HT1080 (cell line): ENCODE data around the gene ATG4A. TPM values are rescaled to one million over a fixed set of nuclear protein-coding genes. Genes with fewer than 3 reads are reported as not detected.

Experiments used
- DNase-seq: peaks from one replicate; pipeline ENCODE4 v3.0.0-alpha.2; 2015; ENCODE audit warnings: low read depth
- total RNA-seq: library from RNA; depleted of rRNA; stranded (reverse); fragments of >200 nt; shearing (Covaris generic); gene quantifications from 2 replicates; pipeline ENCODE4 v1.2.3, GENCODE V29; 2014; rRNA removed

Gene ATG4A
- total RNA-seq, 1 experiment from 2014 or later, result 7.8 TPM

DNA sequence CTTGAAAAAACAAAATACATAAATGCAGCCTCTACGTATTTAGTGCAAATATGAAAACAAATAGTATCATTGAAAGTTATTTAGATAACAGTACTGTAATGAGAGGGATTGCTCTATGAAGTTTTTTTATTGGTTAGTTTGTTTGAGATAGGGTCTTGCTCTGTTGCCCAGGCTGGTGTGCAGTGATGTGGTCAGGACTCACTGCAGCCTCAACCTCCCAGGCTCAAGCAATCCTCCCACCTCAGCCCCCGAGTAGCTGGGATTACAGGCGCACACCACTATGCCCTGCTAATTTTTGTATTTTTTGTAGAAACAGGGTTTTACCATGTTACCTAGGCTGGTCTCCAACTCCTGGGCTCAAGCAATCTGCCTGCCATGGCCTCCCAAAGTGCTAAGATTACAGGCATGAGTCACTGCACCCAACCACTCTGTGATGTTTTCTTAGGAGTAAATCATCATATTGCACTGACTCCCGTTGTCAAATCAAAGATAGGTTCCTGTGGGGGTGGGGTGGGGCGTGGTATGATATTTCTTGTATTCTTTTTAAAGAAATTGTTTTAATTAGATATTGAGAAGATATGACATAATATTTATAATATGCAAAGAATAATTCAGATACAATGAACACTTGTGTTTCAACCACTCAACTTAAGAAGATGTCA lies 75.8 kb downstream of the ATG4A start:
- DNase-seq, result peak; percentile 41

DNA sequence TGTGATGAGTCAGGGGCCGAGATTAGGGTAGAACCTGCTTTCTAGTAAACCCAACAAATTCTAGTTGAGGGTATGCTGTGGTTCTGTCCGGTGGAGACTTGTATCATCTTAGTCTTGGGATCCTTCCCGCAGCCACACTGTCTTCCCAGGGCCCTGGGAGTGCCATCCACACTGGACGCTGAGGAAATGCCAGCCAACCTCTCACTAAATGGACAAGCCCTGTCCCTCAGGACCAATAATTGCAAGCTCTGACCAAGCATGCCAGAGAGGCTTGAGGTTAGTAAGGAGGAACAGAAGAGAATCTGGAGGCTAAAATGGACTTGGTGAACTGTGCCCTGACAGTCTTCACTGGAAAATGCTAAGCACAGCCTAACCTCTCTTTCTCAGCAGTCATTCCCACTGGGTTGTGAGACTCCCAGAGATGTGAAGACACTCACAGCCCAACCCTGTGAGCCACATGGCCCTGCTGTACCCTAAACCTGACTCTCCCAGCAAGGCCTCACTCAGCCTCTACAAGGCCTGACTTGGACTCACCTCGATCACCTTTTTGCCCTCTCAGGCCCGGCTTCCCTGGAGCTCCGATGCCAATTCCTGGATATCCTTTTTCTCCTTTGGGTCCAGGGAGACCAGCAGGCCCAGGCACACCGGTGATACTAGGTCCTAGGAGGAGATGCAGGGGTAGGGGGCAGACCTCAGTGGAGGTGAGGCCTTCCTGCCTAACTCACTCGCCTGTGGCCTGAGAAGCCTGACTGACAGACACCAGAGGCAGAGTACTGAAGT lies 77.6 kb downstream of the ATG4A start:
- no peak for DNase-seq

DNA sequence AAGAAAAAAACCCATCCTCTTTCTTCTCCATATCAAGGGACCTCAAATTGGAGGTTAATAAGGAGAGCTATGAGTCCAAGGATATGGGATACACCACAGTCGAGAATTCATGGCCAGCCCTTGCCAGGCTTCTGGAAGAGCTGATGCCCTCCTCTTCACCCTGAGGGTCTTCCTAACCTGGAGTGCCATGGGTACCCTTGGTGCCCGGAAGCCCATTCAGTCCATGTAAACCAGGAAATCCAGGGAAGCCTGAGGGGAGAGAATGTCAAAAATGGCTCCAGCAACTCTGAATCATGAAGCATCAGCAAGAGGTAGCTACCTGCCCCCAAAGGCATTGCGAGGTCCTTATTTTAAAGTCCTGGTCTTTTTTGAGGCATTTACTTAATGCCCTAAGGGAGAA lies 78.2 kb downstream of the ATG4A start:
- DNase-seq, result no peak

DNA sequence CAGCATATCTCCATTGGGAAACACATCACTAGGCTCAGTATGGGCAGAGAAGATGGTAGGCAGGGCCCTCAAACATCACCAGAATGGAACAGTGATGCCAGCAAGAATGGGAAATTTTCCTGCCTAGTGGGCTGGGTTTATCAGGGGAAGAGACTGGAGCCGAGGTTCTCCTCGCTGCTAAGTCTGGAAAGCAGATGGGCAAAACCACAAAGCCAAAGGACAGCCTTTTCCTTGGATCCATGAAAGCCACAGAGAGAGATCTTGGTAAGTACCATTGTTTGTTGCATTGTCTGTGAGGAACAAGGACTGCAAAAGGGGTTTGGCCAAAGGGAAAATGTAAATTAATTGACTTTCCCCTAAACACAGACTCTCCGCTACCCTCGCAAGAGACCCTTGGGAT lies 80.1 kb downstream of the ATG4A start:
- no peak for DNase-seq

DNA sequence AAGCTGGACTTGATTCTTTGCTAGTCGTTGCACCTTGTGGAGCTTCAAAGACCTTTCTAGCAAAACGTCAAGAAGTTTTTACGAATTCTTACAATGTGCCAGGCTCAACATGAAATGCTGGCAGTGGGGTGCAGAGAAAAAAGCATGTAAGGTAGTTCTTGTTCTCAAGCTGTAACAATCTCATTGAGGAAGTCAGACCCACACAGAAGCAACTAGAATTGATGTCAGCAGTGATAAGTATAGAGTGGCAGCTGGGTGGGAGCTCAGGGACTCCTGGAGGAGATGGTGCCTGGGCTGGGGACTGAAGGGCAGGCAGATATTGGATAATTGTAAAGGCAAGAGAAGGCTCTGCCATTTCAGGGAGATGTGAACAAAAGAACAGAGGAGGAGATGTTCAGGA lies 82.3 kb downstream of the ATG4A start:
- DNase-seq, result no peak

DNA sequence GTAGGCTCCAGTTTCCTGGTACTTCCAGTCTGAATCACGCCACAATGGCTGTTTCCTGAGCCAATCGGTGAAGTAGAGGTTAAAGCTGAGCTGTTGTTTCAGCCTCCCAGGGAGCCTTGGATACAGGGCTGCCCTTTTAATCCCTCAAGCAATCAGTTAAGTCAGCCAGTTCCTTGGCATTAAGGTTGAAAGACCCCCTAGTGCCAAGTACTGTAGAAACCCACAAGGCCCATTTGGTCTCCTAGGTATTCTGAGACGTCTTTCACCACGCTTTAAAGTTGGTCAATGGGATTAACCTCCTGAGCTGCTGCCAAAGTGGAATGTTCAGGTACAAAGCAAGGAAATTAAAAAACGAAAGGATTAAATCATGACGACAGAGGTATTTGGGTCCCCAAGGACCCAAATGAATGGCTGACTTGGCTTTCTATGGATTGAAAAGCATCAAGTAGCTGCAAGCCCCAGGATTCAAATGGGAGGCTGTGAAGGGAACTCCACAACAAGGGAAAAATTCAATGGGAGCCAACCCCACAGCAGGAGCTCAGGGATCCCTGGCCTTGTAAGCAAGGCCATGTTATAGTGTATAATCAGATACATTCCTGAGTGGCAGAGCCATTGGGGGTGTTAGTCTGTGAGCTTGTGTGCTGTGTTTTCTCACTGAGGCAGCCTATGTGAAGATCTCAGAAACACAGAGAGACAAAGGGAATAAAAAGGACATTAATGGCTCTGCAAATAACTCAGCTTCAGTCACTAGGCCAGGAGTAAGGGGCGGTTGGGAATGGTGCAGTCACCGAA lies 86.0 kb downstream of the ATG4A start:
- DNase-seq, result no peak

DNA sequence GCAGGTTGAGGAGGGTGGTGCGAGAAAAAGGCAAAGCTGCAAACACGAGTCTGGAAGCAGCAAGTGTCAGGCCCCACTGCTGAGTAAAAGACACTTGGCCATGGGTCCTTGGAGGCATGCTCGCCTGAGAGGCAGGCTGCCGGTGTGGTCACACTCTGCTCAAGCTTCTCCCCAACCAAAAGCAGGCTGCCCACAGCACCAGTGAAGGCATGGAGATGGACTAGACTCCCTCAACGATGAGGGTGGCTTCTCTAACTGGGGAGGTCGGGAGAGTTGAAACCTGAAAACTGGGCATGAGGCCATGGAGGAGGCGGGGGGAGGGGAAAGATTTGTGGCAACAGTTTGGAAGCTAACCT lies 86.5 kb downstream of the ATG4A start:
- no peak for DNase-seq

DNA sequence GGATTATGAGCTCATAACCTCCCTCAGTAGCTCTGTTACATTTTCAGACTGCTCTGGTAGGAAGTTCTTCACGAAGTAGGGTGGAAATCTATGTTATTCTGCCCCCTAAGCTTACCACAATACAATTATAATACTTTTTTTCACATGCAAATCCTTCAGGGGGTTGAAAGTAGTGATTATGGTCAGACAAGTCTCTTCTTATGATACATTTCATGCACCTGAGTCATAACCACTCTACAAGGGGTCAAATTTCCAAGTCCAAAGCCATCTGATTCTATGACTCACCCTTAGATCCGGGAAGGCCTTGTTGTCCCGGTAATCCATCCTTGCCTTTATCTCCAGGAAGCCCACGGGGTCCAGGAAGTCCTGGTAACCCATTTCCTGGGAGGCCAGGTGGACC lies 95.2 kb downstream of the ATG4A start:
- DNase-seq, result peak; percentile 92

DNA sequence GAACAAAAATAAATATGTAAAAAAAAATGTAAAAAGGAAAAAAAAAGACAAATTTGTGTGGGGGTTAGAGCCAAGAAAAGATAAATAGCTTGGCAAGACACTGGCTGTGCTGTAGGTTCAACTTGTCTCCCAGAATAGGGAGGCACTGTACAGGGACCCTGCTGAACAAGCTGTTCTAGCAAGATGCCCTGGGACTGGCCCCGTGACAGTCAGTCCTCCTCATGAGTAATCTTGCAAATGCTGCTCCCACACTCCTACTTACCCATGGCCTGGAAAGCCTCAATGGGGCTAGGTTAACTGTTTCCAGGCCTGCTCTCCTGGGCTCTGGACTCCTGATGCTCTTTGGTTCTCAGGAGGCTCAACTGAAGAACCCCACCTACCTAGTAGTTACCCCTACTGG lies 106.8 kb downstream of the ATG4A start:
- DNase-seq, result no peak

DNA sequence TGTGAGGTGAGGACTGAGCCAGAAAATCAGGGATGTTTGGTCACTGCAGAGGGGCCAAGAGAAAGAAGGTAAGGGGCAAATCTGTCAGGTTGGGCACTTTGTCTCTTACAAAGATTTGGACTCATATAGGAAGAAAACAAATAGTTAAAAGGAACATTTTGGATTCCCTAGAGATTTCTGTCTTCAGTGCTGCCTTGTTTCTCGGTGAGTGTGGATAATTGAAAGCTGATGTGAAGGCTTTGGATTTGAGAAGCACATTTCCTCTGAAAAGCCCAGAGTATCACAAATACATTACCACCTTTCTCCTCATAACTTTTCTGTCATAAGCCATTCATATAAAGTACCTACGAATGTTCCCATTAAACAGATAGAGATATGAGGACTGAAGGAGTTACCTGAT lies 107.5 kb downstream of the ATG4A start:
- no peak for DNase-seq

DNA sequence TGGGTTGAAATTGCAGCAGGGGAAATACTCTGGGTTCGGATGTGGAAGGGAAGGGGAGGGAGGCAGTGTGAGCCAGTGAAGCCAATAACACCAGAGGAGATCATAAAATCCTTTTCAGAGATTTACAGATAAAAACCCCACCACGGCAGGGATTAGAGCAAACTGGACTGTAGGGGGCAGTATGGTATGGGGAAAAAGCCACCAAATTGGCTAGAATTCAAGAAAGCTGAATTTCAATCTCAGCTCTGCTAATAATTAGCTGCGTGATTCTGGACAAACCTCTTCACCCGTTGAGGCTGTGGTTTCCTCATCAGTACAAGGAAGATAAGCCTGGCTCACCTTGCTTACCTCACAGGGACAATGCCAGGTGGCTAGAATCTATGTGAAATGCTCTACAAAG lies 108.1 kb downstream of the ATG4A start:
- peak; percentile 8 for DNase-seq

DNA sequence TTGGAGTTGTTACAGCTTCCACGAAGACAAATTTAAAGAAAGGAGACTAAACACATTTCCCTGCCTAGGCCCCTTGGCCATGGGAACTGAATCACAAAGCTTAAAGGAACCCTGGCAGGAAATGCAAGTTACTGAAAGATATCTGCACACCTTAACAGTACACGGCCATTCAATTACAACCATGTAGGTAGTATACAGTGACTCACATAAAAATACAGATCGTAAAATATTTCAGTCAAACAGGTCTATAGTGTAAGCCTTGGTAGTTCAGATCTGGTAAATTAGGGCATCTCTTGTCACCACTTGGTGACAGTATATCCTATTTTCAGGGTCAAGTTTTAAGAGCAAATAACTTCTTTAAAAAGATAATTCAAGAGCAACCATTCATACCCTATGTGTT lies 112.0 kb downstream of the ATG4A start:
- no peak for DNase-seq

Other genes with a start within 250 kb of the ATG4A start
- 0.08 TPM in 1 of 2 replicates, not detected in the other for gene TEX13B, start 109.4 kb upstream of the ATG4A start, total RNA-seq
- gene VSIG1, start 46.7 kb upstream of the ATG4A start, total RNA-seq, result not detected in 2 replicates
- 49.3 and 52.9 TPM in 2 replicates for gene PSMD10, start 236 bp upstream of the ATG4A start, total RNA-seq